DMS 273 (cell line): ENCODE results near the gene ARIH2.

ENCODE experiments used
- DNase-seq: peaks from one replicate; lab custom pipeline; 2025; ENCODE audit not compliant: unreplicated experiment; lab: John Stamatoyannopoulos, UW

Gene ARIH2

DNA sequence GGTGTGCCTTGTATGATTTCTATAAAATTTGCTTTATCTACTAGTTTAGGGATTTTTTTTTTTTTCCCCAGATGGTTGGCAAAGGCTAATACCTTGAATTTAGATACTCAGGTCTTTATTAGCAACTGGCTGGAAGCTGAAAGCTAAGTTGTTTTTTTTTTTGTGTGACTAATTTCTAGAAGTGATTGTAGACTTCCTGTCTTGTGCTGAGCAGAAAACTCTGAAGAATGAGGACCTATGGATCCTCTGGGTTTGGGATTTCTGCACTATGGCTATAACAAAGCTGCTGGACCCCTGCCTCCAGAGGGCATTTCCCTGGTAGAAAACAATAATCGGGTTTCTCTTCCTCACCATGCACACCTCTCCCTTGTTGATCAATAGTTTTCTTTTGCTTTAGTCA is 10.0 kb downstream of the ARIH2 start:
- DNase-seq = no peak

GRCh38 chr3:48929358-48930035 is 10.9 kb downstream of the ARIH2 start:
- no peak for DNase-seq

DNA sequence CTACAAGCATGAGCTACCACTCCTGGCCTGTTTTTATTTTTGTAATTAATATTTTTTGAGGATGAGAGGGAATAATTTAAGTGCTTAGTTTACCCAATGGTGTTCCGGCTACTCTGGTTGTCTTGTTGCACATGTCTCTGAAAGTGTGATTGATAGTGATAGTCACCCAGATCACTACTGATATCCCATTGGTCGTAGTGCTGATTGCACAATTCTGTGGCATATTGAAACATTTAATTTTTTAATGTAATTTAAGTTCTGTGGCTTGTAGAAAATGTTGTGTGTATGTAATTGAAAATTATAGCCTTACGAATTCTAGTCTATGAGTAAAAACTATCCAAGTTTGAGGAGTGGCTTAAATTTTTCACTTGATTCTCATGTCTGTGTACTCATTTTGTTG is 11.9 kb downstream of the ARIH2 start:
- DNase-seq = no peak

- no peak for DNase-seq
These were observed 13.4 kb downstream of the ARIH2 start for GRCh38 chr3:48931944-48932580.

- no peak for DNase-seq
These were observed 15.8 kb downstream of the ARIH2 start for GRCh38 chr3:48934333-48934991.

GRCh38 chr3:48935530-48935929 is 16.9 kb downstream of the ARIH2 start:
- no peak for DNase-seq

DNA sequence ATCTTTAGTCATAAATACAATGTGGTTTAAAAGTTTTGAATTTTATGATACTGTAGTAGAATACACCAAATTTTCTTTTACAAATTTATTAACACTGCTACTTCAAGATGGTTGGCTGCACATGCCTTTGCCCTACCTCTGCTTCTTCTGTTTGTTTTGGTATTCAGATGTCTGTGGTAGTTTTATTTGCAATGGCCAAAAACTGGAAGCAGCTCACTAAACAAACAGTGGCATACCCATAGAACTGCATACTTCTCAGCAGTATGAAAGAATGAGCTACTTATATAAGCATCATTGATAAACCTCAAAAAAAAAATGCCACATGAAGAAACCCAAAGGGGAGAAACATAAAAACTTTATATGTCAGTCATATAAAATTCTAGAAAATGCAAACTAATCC is 19.5 kb downstream of the ARIH2 start:
- DNase-seq = no peak

DNA sequence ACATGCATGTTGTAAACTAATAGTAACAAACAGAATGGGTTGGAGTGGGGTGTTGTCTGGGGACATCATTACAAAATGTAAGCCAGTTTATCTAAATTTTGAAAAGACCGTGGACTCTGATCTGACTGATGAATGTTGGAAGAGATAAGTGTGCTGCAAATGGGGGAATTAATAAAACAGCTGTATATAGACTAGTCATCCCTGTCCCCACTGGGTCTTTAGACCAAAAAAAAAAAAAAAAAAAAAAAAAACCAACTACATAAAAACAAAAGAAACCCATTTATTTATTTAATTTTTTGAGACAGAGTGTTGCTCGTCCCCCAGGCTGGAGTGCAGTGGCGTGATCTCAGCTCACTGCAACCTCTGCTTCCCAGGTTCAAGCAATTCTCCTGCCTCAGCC is 20.0 kb downstream of the ARIH2 start:
- DNase-seq = no peak

- DNase-seq = no peak
These were observed 26.8 kb downstream of the ARIH2 start for GRCh38 chr3:48945432-48945831.

- DNase-seq = no peak
These were observed 27.4 kb downstream of the ARIH2 start for GRCh38 chr3:48945891-48946549.

GRCh38 chr3:48949376-48949717 is 30.7 kb downstream of the ARIH2 start:
- no peak for DNase-seq

DNA sequence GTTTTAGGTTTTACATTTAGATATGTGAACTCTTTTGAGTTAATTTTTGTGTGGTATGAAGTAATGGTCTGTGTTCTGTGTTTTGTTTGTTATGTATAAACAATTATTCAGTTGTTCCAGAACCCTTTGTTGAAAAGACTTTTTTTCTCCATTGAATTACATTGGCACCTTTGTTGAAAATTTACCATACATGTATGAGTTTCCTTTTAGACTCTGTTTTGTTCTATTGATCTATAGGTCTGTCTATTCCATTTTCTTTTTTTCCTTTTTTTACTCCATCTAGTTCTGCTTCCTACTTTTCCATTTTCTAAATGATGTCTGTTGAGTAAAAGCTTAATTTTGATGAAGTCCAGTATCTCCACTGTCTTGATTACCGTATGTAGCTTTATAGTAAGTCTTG is 31.4 kb downstream of the ARIH2 start:
- DNase-seq = no peak

GRCh38 chr3:48951764-48952163 is 33.1 kb downstream of the ARIH2 start:
- no peak for DNase-seq

DNA sequence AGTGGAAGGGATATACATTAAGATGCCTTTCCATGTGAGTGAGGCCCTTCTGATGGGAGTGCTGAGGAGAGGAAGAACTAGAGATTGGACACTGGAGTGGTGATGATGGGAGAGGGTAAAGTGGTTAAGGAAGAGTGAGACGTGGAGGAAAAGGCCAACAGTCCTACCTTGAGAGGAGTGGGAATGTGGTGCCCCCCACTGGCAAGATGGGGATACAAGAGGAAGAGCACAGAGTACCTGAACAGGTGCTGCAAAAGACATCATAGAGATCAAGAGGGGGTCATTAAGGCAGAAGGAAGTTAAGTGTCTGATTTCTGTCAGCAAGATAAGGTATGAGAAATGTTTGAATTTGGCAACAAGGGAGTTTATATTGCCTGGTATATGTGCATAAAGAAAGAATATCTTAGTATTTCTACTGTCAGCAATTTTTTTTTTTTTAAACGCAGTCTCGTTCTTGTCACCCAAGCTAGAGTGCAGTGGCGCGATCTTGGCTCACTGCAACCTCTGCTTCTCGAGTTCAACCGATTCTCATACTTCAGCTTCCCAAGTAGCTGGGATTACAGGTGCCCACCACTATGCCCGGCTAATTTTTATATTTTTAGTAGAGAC is 34.0 kb downstream of the ARIH2 start:
- DNase-seq = no peak

DNA sequence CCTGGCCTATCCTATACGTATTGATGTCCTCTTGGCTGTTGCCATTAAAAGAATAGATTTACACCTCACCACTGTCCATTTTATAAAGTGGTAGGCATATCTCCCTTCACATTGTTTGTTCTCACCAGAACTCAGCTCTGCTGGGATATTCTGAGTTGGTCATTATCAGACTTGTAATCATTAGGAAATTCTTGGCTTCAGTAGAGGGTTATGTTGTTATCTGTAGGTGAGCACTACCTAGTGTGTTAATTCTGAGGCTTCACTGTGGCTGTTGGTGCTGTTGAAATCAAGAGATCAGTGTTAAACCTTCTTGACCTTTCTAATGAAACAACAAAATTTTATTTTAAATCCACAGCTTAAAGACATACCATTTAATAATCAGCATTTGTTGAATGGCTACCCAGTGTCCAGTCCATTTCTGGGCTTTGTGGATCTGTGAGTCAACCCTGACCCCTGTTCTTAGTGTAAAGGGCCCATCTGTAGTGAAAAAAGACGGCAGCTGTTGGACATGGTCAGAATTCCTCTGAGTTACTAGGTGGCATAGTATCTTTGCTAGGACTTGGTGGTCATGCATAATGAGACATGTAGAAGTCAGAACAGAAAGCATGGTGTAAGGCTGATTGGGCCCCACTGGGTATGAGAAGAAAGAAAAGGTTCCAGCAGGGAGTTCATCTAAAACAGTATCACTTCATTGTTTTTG is 38.5 kb downstream of the ARIH2 start:
- DNase-seq = no peak

- no peak for DNase-seq
These were observed 42.3 kb downstream of the ARIH2 start for GRCh38 chr3:48960841-48961413.

GRCh38 chr3:48962340-48962739 is 43.7 kb downstream of the ARIH2 start:
- DNase-seq = no peak

GRCh38 chr3:48962939-48963338 is 44.3 kb downstream of the ARIH2 start:
- no peak for DNase-seq

DNA sequence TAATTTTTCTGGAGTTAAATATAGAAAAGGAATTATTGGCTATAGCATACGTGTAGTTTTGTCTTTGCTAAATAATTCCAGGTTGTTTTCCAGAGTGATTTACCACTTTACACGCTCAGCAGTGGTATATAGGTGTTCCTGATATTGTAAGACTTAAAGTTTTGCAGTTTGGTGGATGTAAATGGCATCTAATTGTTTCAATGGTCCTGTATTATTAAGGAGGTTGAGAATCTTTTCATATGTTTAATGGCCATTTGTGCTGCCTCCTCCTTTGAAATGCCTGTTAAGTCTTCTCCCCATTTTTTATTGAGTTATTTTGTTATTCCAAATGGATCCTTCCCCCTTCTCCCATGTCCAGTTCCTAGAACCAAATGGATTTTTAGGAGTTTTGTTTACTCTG is 44.9 kb downstream of the ARIH2 start:
- no peak for DNase-seq

DNA sequence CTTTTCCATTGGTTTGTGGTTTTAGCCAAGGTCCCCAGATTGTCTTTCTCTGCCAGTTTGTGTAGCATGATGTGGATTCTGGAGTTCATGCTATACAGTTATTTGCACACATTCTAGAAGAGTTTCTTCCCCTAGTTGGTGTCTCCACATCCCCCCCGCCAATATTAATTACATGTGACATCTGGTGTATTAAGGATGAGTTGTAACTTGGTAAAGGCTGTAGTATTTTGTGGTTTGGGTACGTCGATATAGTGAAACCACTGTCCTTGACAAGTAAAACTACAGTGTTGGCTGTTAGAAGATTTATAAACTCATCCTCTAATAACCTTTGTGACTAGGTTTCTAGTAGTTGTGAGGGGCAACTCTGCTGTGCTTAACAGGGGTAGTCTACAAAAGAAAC is 47.7 kb downstream of the ARIH2 start:
- peak; percentile 57 for DNase-seq

DNA sequence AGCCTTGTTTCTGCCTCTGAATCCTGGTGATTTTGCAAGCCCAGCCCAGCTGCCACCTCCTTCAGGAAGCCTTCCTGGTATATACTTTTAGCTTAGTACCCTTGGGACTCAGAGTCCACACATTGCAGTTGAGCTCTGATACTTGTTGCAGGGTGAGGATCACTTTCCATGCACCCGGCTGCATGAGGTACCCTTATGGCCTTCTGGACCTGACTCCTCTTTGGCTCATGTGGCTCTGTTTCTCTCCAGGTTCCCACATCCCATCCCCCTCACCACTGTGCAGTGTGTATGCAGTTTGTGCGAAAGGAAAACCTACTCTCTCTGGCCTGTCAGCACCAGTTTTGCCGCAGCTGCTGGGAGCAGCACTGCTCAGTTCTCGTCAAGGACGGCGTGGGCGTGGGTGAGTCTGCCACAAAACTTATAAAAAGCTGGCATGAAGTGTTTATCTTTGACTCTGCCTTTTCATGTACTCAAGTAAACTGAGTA is 48.3 kb downstream of the ARIH2 start:
- DNase-seq = no peak
